Tibial artery (tissue), 4 donors: Measurements from ENCODE around the gene POR.
"Not testable (repeated sequence)": the region's sequence is repeated elsewhere in the genome, so short reads cannot be mapped to it uniquely, and the experiment has no call there.

Experiments used
- DNase-seq, 2 donors: peaks; one replicate each; pipeline ENCODE4 v3.0.0-alpha.2; 2019
- H3K27ac ChIP-seq, 2 donors: fragments of 200-600 bp; sonication (generic) in 1 of 2; 1 replicate in 1 of 2; 2 replicates in 1 of 2; pipeline ENCODE4 v1.5.1; 2018 to 2019; ENCODE audit warnings: mild to moderate bottlenecking in 1 of 2
- H3K27me3 ChIP-seq, 2 donors: fragments of 200-600 bp; sonication (generic) in 1 of 2; one replicate each; pipeline versions ENCODE4 v1.5.1 to v1.6.0; 2016 to 2019
- H3K36me3 ChIP-seq, 3 donors: fragments of 200-600 bp; sonication (generic) in 2 of 3; one replicate each; pipeline ENCODE4 v1.5.1; 2016 to 2019; ENCODE audit warnings: mild to moderate bottlenecking in 2 of 3
- H3K4me1 ChIP-seq, 4 donors: fragments of 200-600 bp; sonication (generic) in 2 of 4; 1 replicate in 3 of 4; 2 replicates in 1 of 4; pipeline ENCODE4 v1.5.1; 2016 to 2019
- H3K4me3 ChIP-seq, 2 donors: fragments of 200-600 bp; sonication (generic) in 1 of 2; 1 replicate in 1 of 2; 2 replicates in 1 of 2; pipeline ENCODE4 v1.5.1; 2018 to 2019; ENCODE audit warnings: mild to moderate bottlenecking in 2 of 2
- H3K9me3 ChIP-seq, 3 donors: fragments of 200-600 bp; sonication (generic) in 1 of 3; one replicate each; pipeline ENCODE4 v1.5.1; 2016 to 2019
- intact Hi-C: fragments of 100-400 bp; cut with DNase I; formaldehyde crosslinking; loops from one replicate; pipeline ENCODE4 v1.15.0; 2023; ENCODE audit warnings: low total_unique reads
- TF ChIP-seq, protein P1 (sequence below), 2 experiments: fragments of 200-600 bp in 1 of 2; fragments of 450-650 bp in 1 of 2; IDR thresholded peaks; one replicate each; pipeline ENCODE4 v1.5.1; 2017 to 2019; ENCODE audit warnings: antibody characterized with exemption in 2 of 2, mild to moderate bottlenecking in 1 of 2, moderate library complexity in 1 of 2

POR gene

DNA sequence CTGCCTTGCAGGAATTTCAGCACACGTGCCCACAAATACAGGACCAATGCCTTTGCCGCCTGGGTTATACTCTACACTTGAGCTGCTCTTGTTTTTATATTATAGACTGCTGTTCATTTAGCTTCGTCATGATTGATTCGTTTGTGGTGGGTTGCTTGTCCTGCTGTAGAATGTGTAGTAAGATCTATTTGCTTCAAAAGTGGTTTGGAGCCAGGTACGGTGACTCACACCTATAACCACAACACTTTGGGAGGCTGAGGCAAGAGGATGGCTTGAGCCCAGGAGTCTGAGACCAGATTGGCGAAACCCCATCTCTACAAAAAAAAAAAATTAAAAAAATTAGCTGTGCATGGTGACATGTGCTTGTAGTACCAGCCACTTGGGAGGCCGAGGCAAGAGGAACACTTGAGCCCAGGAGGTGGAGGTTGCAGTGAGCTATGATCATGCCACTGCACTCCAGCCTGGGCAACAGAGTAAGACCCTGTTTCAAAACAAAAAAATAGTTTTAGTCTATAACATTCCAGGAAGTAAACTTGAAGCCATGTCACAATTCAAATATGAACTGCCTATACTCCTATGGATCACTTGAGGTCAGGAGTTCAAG, 45.1 kb upstream of the POR start:
- TF ChIP-seq, protein P1, sequence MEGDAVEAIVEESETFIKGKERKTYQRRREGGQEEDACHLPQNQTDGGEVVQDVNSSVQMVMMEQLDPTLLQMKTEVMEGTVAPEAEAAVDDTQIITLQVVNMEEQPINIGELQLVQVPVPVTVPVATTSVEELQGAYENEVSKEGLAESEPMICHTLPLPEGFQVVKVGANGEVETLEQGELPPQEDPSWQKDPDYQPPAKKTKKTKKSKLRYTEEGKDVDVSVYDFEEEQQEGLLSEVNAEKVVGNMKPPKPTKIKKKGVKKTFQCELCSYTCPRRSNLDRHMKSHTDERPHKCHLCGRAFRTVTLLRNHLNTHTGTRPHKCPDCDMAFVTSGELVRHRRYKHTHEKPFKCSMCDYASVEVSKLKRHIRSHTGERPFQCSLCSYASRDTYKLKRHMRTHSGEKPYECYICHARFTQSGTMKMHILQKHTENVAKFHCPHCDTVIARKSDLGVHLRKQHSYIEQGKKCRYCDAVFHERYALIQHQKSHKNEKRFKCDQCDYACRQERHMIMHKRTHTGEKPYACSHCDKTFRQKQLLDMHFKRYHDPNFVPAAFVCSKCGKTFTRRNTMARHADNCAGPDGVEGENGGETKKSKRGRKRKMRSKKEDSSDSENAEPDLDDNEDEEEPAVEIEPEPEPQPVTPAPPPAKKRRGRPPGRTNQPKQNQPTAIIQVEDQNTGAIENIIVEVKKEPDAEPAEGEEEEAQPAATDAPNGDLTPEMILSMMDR (IDR thresholded peaks at IDR 0.05) = no peak
- intact Hi-C loops = no loop called here
- H3K27me3 ChIP-seq = peaks cover 0 to 8% of the 10 kb centered on the region in 2 donors
- H3K4me3 ChIP-seq = no peak overlapping the region
- peaks cover 0 to 13% (median 5%) of the 10 kb centered on the region in 4 donors for H3K4me1 ChIP-seq
- no peak overlapping the region for H3K27ac ChIP-seq
- H3K9me3 ChIP-seq = no peaks in the 10 kb centered on the region
- no peak for DNase-seq
- H3K36me3 ChIP-seq = no peaks in the 10 kb centered on the region

DNA sequence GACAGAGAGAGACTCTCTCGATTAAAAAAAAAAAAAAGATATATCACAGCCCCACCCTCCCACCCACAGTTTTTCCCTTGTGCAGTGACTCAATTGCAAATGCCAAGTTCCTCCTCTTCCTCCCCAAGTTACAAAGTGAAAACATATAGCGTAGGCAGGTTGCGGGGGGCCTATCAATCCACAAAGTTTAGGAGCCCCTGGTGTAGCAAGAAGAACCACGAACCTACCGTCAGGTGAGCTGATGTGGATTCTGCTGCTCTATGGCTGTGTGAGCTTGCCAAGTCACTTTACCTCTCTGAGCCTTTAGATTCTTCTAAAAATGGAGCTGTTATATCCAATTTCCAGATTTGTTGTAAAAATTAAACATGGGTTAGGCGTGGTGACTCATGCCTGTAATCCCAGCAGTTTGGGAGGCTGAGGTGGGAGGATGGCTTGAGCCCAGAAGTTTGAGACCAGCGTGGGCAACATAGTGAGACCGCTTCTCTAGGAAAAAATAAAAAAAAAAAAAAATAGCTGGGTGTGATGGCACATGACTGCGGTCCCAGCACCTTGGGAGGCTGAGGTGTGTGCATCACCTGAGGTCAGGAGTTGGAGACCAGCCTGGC, 44.3 kb upstream of the POR start:
- H3K4me1 ChIP-seq = peaks cover 0 to 13% (median 5%) of the 10 kb centered on the region in 4 donors
- no peaks in the 10 kb centered on the region for H3K36me3 ChIP-seq
- no peaks in the 10 kb centered on the region for H3K9me3 ChIP-seq
- TF ChIP-seq, protein P1 (IDR thresholded peaks at IDR 0.05) = no peak
- H3K27ac ChIP-seq = no peak overlapping the region
- peaks cover 0 to 5% of the 10 kb centered on the region in 2 donors for H3K27me3 ChIP-seq
- no peak overlapping the region for H3K4me3 ChIP-seq
- no peak for DNase-seq
- intact Hi-C loops = no loop called here

DNA sequence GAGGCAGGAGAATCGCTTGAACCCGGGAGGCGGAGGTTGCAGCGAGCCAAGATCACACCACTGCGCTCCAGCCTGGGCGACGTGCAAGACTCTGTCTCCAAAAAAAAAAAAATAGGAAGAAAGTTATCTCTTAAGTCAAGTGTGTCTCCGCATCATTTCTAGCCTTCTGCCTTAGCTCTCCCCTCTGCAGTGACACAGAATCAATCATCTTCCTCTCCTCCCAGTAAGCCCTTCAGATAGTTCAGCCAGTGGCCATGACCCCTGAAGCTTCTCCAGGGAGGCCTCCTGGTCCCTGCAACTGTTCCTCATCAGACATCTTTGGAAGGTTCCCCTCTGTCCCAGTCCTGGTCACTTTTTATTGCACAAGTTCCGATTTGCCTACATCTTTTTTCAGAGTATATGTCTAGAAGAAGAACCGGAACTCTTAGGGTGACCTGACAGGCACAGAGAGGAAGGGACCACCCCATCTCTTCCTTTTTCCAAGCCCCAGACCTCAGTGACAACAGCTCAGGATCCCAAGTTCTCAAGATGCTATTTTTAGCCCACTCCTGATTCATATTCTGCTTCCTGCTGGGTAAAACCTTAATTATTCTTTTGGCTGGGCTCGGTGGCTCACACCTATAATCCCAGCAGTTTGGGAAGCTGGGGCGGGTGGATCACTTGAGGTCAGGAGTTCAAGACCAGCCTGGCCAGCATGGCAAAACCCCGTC, 42.7 kb upstream of the POR start:
- intact Hi-C loops = no loop called here
- Histone ChIP-seq H3K36me3 (no peaks in the 10 kb centered on the region), H3K27me3 (no peaks in the 10 kb centered on the region), H3K27ac (no peak overlapping the region), H3K9me3 (no peaks in the 10 kb centered on the region), H3K4me3 (no peak overlapping the region), H3K4me1 (peaks cover 0 to 6% (median 0%) of the 10 kb centered on the region in 4 donors)
- TF ChIP-seq, protein P1 (IDR thresholded peaks at IDR 0.05) = no peak
- no peak for DNase-seq

DNA sequence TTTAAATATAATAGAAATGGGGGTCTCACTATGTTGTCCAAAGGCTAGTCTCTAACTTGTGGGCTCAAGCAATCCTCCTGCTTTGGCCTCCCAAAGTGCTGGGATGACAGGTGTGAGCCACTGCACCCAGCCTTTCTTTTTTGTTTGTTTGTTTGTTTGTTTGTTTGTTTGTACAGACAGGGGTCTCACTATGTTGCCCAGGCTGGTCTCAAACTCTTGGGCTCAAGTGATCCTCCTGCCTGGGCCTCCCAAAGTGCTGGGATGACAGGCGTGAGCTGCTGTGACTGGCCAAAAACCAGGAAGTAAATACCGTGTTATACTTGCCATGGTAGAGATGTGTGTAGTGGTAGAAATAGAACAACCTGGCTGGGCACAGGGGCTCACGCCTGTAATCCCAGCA, 40.8 kb upstream of the POR start:
- H3K4me1 ChIP-seq = peaks cover 0 to 14% (median 0%) of the 10 kb centered on the region in 4 donors
- H3K27ac ChIP-seq, H3K9me3 ChIP-seq, H3K4me3 ChIP-seq, H3K36me3 ChIP-seq, H3K27me3 ChIP-seq, DNase-seq, intact Hi-C loops: not testable (repeated sequence)

DNA sequence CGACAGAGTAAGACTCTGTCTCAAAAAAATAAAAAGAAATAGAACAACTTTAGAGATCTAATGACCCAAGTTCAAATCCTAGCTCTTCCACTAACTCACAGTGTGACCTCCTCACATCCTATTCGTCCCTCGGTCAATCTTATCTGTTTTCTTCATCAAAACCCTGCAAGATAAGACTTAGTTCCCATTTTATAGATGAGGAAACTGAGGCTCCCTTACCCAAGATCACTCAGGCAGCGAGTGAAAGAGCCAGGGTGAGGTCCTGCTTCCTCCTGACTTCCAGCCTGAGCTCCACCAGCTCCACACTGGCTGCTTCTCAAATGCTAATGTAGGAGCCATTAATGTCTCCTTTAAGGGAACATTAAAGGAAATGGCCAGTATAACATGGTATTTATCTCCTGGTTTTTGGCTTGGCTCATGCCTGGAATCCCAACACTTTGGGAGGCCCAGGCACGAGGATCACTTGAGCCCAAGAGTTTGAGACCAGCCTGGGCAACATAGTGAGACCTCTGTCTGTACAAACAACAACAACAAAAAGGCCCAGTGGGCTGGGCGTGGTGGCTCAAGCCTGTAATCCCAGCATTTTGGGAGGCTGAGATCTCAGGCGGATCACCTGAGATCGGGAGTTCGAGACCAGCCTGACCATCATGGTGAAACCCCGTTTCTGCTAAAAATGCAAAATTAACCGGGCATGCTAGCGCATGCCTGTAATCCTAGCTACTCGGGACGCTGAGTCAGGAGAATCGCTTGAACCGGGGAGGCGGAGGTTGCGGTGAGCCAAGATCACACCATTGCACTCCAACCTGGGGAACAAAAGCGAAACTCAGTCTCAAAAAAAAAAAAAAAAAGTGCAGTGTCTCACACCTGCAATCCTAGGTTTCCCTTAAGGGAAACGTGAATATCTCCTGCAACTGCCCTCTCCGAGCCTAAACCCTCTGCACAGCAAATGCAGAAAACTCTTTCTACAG, 39.6 kb upstream of the POR start:
- Histone ChIP-seq H3K27me3 (no peaks in the 10 kb centered on the region), H3K27ac (no peak overlapping the region), H3K4me1 (peaks cover 0 to 25% (median 6%) of the 10 kb centered on the region in 4 donors), H3K9me3 (no peaks in the 10 kb centered on the region), H3K36me3 (no peaks in the 10 kb centered on the region), H3K4me3 (no peak overlapping the region)
- TF ChIP-seq, protein P1 (IDR thresholded peaks at IDR 0.05) = no peak
- intact Hi-C loops = no loop called here
- DNase-seq = no peak
